Measurements from ENCODE around the gene SLC6A6.

Gene SLC6A6

DNA sequence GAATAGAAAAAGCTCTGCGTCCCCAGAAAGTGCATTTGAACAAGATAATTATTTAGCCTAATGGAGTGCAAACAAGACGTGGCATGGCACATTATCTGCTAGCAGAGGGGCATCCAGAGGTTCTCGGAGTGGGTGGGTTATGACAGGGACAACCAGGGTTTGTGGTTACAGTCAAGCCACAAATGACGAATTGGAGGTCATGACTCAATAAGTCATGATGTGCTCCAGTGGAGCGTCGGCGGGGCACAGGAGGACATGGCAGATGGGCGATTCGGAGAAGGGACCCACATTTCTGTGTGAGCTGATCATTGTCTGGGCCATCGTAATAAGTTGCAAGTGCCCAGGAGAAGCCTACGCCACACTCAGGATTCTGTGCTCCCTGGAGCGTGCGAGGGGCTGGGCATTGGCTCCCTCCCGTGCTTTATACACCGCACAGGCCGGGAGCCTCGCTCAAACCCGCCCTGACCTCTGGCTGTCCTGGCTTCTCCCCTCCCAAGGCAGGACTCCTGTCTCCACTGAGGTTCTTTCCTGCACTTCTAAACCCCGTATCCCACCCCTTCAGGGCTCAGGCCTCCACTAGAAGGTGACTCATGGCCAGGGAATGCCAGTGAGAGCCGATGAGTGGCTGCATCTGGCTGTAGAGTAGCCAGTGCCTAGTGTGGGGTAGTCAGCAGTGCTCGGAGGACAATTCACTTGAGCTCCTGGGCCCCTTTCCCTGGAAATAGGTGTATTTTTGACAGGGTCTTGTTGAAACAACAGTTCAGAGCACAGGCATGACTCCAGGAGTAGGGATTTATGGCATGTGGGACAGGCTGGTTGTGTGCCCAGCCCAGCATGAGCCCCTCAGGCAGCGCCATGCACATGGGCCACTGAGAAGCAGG lies 70.3 kb downstream of the SLC6A6 start:
- Histone ChIP-seq H3K27me3 (no peaks in the 10 kb centered on the region), H3K4me3 (ENCODE audit: low read depth, low read length) (no peak overlapping the region), H3K36me3 (peaks cover 18% of the 10 kb centered on the region), H3K4me1 (no peaks in the 10 kb centered on the region), H3K9me3 (no peaks in the 10 kb centered on the region)
- DNase-seq = no peak
- TF ChIP-seq, protein P1, sequence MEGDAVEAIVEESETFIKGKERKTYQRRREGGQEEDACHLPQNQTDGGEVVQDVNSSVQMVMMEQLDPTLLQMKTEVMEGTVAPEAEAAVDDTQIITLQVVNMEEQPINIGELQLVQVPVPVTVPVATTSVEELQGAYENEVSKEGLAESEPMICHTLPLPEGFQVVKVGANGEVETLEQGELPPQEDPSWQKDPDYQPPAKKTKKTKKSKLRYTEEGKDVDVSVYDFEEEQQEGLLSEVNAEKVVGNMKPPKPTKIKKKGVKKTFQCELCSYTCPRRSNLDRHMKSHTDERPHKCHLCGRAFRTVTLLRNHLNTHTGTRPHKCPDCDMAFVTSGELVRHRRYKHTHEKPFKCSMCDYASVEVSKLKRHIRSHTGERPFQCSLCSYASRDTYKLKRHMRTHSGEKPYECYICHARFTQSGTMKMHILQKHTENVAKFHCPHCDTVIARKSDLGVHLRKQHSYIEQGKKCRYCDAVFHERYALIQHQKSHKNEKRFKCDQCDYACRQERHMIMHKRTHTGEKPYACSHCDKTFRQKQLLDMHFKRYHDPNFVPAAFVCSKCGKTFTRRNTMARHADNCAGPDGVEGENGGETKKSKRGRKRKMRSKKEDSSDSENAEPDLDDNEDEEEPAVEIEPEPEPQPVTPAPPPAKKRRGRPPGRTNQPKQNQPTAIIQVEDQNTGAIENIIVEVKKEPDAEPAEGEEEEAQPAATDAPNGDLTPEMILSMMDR (IDR thresholded peaks at IDR 0.05; ENCODE audit: low read depth, low read length) = no peak

DNA sequence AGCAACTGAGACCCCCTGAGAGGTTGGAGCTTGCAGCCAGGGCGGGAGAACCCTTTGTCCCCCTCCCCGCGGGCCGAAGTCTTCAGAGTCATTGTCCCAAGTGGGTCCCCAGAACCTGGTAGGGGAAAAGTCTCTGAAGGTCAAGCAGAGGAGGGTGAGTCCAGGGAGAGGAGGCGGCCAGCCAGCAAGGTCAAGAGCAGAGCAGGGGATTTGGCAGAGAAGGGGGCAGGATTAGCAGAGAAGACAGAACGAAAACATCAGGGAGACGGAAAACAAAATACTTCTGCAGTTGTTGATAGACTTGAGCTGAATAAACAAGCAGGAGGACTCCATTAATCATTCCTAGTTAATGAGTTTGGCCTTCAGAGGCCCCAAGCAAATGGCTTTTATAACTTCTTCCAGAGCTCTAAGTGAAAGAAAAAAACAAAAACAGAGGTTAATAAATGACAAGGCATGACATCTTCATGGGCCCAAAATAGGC lies 71.0 kb downstream of the SLC6A6 start:
- DNase-seq = no peak
- H3K4me1 ChIP-seq = no peaks in the 10 kb centered on the region
- TF ChIP-seq, protein P1 (IDR thresholded peaks at IDR 0.05; ENCODE audit: low read depth, low read length) = no peak
- H3K27me3 ChIP-seq = no peaks in the 10 kb centered on the region
- no peak overlapping the region for H3K4me3 ChIP-seq (ENCODE audit: low read depth, low read length)
- peaks cover 20% of the 10 kb centered on the region for H3K36me3 ChIP-seq
- no peaks in the 10 kb centered on the region for H3K9me3 ChIP-seq

DNA sequence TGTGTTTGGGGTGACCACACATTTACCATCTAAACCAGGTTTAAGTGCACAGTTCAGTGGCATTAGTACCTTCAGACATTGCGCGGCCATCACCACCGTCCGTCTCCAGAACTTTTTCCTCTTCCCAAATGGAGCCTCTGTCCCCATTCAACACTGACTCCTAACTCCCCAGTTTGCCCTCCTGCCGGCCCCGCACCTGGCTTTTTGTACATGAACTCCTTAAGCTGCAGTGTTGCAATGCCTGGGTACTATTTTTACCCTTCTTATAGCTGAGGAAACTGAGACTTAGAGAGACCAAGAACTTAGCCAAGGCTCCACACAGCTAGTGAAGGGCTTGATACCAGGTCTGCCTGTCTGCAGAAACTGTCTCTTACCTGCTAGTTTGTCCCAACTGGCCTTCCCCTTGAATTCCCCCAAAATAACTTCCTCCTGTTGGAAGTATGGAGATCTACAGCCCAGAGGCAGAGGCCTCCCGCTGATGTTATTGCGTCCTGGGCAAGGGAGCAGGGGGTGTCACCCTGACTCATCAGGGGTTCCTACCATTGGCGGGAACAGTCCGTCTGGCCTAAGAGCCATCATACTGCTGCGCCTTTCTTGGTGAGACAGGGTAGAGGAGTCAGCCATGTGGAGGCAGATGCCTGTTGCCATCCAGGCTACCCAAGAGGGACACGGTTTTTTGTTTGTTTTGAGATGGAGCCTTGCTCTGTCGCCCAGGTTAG lies 72.1 kb downstream of the SLC6A6 start:
- Histone ChIP-seq H3K4me1 (no peaks in the 10 kb centered on the region), H3K36me3 (peaks cover 21% of the 10 kb centered on the region), H3K27me3 (no peaks in the 10 kb centered on the region), H3K4me3 (ENCODE audit: low read depth, low read length) (no peak overlapping the region), H3K9me3 (no peaks in the 10 kb centered on the region)
- TF ChIP-seq, protein P1 (IDR thresholded peaks at IDR 0.05; ENCODE audit: low read depth, low read length) = no peak
- DNase-seq = no peak

DNA sequence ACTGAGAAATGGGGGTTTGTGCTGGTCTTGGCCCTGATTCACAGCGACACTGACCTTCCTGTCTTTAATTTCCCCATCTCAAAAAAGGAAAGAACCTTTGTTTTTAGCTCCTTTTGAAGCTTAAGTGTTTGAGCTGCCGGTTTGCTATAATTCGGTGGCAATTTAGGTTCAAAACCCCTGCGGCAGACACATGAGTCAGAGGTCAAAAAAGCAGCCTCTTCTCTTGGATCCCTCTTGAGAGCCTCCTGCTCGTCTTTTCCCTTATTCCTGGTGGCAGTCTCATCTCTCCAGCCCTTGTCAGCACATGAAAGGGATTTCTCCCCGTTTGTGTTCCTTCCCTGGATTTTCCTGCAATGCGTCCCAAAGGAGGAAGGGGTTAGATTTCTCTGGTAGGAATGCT lies 73.2 kb downstream of the SLC6A6 start:
- Histone ChIP-seq H3K4me3 (ENCODE audit: low read depth, low read length) (no peak overlapping the region), H3K27me3 (no peaks in the 10 kb centered on the region), H3K9me3 (no peaks in the 10 kb centered on the region), H3K4me1 (no peaks in the 10 kb centered on the region; the same call in 1 of the 2 replicates), H3K36me3 (peaks cover 29% of the 10 kb centered on the region)
- TF ChIP-seq, protein P1 (IDR thresholded peaks at IDR 0.05; ENCODE audit: low read depth, low read length) = no peak
- DNase-seq = no peak

DNA sequence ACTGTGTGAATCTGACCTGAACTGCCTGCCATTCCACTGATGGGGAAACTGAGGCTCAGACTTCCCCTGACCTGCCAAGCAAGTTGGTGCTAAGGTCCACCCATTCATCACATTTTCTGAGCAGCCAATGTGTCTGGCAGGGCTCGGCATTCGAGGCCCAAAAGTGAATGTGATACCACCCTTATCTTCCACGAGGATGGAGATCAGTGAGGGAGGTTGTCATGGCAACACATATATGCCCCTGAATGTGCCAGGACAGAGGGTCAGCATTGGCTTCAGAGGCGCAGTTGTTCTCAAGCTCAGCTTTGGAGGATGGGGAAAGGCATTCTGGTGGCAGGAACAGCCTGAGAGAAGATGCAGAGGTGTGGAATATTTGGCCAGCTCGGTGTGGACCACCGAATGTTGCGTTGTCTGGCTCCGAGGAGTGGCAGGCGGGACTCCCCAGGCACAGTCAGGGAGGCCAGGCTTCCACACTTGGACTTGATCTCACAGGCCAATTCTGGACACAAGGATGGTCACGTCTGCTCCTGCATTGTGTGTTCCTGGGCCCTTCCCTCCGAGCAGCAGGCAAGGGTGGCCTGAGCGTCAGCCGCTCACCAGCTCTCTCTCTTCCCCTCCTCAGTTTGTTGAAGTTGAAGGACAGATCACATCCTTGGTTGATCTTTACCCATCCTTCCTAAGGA lies 74.3 kb downstream of the SLC6A6 start:
- TF ChIP-seq, protein P1 (IDR thresholded peaks at IDR 0.05; ENCODE audit: low read depth, low read length) = no peak

More for the DNA sequence above, 74.3 kb downstream of the SLC6A6 start:
- Histone ChIP-seq H3K4me3 (ENCODE audit: low read depth, low read length) (no peak overlapping the region), H3K9me3 (no peaks in the 10 kb centered on the region), H3K36me3 (peaks cover 29% of the 10 kb centered on the region), H3K27me3 (no peaks in the 10 kb centered on the region), H3K4me1 (no peaks in the 10 kb centered on the region; the same call in 1 of the 2 replicates)
- DNase-seq = no peak

Data from BE2C (cell line).